ENCODE results near the gene AKNAD1.

DNA sequence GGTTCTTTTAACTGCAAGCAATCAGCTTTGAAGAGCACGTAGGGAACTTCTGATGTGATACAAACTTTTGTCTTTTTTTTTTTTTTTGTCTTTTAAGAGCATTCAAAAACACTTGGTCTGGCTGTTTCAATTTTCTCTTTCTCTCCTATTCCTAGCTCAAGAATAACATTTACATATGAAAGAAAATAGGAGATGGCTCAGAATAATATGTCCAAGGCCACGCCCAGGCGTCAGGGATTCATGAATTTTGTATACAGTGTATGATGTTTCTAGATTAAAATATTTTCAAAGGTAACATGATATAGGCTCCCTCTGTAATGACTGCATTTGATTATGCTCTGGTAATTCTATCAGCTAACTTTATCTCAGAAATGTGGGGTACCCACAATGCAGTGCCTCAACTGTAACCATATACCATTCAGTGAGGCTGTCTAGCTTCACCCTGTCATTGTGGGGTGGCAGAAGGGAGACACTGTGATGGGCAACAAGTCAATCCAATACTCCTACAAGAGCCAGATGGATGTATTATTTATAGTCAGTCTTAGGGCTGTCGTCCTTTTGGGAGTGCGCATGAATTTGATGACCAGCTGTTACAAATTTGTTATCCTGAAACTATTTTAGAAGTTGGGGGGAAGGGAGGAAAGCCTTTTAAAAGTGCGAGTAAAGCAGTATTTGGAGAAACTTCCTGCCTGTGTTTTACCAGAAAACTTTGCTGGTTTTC, 1.5 kb upstream of the AKNAD1 start:
- TF ChIP-seq, protein P1, sequence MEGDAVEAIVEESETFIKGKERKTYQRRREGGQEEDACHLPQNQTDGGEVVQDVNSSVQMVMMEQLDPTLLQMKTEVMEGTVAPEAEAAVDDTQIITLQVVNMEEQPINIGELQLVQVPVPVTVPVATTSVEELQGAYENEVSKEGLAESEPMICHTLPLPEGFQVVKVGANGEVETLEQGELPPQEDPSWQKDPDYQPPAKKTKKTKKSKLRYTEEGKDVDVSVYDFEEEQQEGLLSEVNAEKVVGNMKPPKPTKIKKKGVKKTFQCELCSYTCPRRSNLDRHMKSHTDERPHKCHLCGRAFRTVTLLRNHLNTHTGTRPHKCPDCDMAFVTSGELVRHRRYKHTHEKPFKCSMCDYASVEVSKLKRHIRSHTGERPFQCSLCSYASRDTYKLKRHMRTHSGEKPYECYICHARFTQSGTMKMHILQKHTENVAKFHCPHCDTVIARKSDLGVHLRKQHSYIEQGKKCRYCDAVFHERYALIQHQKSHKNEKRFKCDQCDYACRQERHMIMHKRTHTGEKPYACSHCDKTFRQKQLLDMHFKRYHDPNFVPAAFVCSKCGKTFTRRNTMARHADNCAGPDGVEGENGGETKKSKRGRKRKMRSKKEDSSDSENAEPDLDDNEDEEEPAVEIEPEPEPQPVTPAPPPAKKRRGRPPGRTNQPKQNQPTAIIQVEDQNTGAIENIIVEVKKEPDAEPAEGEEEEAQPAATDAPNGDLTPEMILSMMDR (IDR thresholded peaks at IDR 0.05 in 2 of 3, conservative IDR thresholded peaks at IDR 0.05 in 1 of 3; ENCODE audit: control insufficient read depth in 2 of 3, extremely low read depth in 1 of 3, insufficient read depth in 1 of 3, low read depth in 3 of 3, low read length in 3 of 3): no peak
- TF ChIP-seq USF1 (IDR thresholded peaks at IDR 0.05; ENCODE audit: borderline replicate concordance, extremely low read length, insufficient read depth, low read depth, low read length) (no peak), HDAC2 (IDR thresholded peaks at IDR 0.05) (no peak), POLR2AphosphoS5 (IDR thresholded peaks at IDR 0.05; ENCODE audit: low read length) (no peak), RFX5 (IDR thresholded peaks at IDR 0.05; ENCODE audit: low read depth, low read length) (no peak), E2F4 (IDR thresholded peaks at IDR 0.05; ENCODE audit: low read depth, low read length) (no peak), RAD51 (IDR thresholded peaks at IDR 0.05) (no peak), EP300 (IDR thresholded peaks at IDR 0.05; ENCODE audit: borderline replicate concordance in 1 of 2, control insufficient read depth in 1 of 2, low read depth in 2 of 2, low read length in 2 of 2) (no peak), RELA (IDR thresholded peaks at IDR 0.05; ENCODE audit: borderline replicate concordance, partially characterized antibody) (no peak)

All from GM12878 (cell line).